Trophoblast cell (in vitro differentiated cells and primary cell): ENCODE measurements around the gene EFNA2.
"Not testable (repeated sequence)": the region's sequence is repeated elsewhere in the genome, so short reads cannot be mapped to it uniquely, and the experiment has no call there.

Source experiments
- DNase-seq, 2 donors: peaks; one replicate each; pipeline ENCODE4 v3.0.0-alpha.2; 2016
- H2AFZ ChIP-seq: 2 replicates; pipeline ENCODE4 v1.6.1; 2013; ENCODE audit warnings: low read length, moderate library complexity, mild to moderate bottlenecking; ENCODE audit not compliant: insufficient read depth, poor library complexity
- H2AK5ac ChIP-seq: 2 replicates; pipeline ENCODE4 v1.6.1; 2013; ENCODE audit warnings: mild to moderate bottlenecking, low read length
- H2BK120ac ChIP-seq: 2 replicates; pipeline ENCODE4 v1.6.1; 2013; ENCODE audit warnings: low read length, mild to moderate bottlenecking, moderate library complexity; ENCODE audit not compliant: insufficient read depth, poor library complexity
- H2BK12ac ChIP-seq: 2 replicates; pipeline ENCODE4 v1.6.1; 2013; ENCODE audit warnings: mild to moderate bottlenecking, low read length, moderate library complexity
- H2BK5ac ChIP-seq: 2 replicates; pipeline ENCODE4 v1.6.1; 2013; ENCODE audit warnings: low read length, low read depth, moderate library complexity, mild to moderate bottlenecking; ENCODE audit not compliant: poor library complexity
- H3K14ac ChIP-seq: 2 replicates; pipeline ENCODE4 v1.6.1; 2013; ENCODE audit warnings: mild to moderate bottlenecking, low read length
- H3K18ac ChIP-seq: 2 replicates; pipeline ENCODE4 v1.6.1; 2013; ENCODE audit warnings: mild to moderate bottlenecking, low read length
- H3K23ac ChIP-seq: 2 replicates; pipeline ENCODE4 v1.6.1; 2013; ENCODE audit warnings: low read length
- H3K27ac ChIP-seq: 2 replicates; pipeline ENCODE4 v1.5.1; 2013; ENCODE audit warnings: low read depth, mild to moderate bottlenecking, inconsistent platforms, low read length, moderate library complexity
- H3K27me3 ChIP-seq: 2 replicates; pipeline ENCODE4 v1.6.1; 2013; ENCODE audit warnings: inconsistent platforms, mild to moderate bottlenecking, low read length, moderate library complexity; ENCODE audit not compliant: insufficient read depth
- H3K36me3 ChIP-seq, 2 experiments: 1 replicate in 1 of 2; 2 replicates in 1 of 2; pipeline ENCODE4 v1.6.1; 2013; ENCODE audit warnings: low read length in 2 of 2, mild to moderate bottlenecking in 2 of 2, moderate library complexity in 1 of 2; ENCODE audit not compliant: insufficient read depth in 2 of 2, control insufficient read depth in 1 of 2
- H3K4ac ChIP-seq: 2 replicates; pipeline ENCODE4 v1.6.1; 2013; ENCODE audit warnings: low read depth, mild to moderate bottlenecking, low read length, moderate library complexity
- H3K4me1 ChIP-seq, 2 experiments: 1 replicate in 1 of 2; 2 replicates in 1 of 2; pipeline ENCODE4 v1.6.1; 2013; ENCODE audit warnings: low read length in 2 of 2, mild to moderate bottlenecking in 2 of 2, moderate library complexity in 1 of 2; ENCODE audit not compliant: insufficient read depth in 2 of 2, control insufficient read depth in 1 of 2
- H3K4me2 ChIP-seq: 2 replicates; pipeline ENCODE4 v1.6.1; 2013; ENCODE audit warnings: inconsistent platforms, mild to moderate bottlenecking, low read length, moderate library complexity
- H3K4me3 ChIP-seq: 2 replicates; pipeline ENCODE4 v1.5.1; 2013; ENCODE audit warnings: mild to moderate bottlenecking, low read depth, low read length, inconsistent platforms
- H3K79me1 ChIP-seq: one replicate; pipeline ENCODE4 v1.6.1; 2013; ENCODE audit warnings: low read length
- H3K79me2 ChIP-seq: 2 replicates; pipeline ENCODE4 v1.6.1; 2013; ENCODE audit warnings: low read length, mild to moderate bottlenecking; ENCODE audit not compliant: control insufficient read depth, insufficient read depth, poor library complexity
- H3K9ac ChIP-seq: 2 replicates; pipeline ENCODE4 v1.6.1; 2013; ENCODE audit warnings: mild to moderate bottlenecking, low read length
- H3K9me3 ChIP-seq: 2 replicates; pipeline ENCODE4 v1.6.1; 2013; ENCODE audit warnings: low read depth, mild to moderate bottlenecking, control low read depth, inconsistent platforms, low read length; ENCODE audit not compliant: insufficient read depth
- H4K12ac ChIP-seq: 2 replicates; pipeline ENCODE4 v1.6.1; 2013; ENCODE audit warnings: low read depth, mild to moderate bottlenecking, low read length, moderate library complexity
- H4K8ac ChIP-seq: 2 replicates; pipeline ENCODE4 v1.6.1; 2013; ENCODE audit warnings: low read depth, mild to moderate bottlenecking, low read length, moderate library complexity
- H4K91ac ChIP-seq: one replicate; pipeline ENCODE4 v1.6.1; 2013; ENCODE audit warnings: low read depth, mild to moderate bottlenecking, low read length, moderate library complexity
- WGBS: extraction: QIAGEN DNeasy Blood & Tissue Kit; methylation state at CpG from one replicate; pipeline ENCODE4 v1.1.7; 2013; ENCODE audit warnings: missing lambda C conversion rate; ENCODE audit not compliant: insufficient read length, insufficient coverage; ENCODE audit errors: extremely low coverage; 5-methylcytosine and 5-hydroxymethylcytosine counted together

The EFNA2 gene

DNA sequence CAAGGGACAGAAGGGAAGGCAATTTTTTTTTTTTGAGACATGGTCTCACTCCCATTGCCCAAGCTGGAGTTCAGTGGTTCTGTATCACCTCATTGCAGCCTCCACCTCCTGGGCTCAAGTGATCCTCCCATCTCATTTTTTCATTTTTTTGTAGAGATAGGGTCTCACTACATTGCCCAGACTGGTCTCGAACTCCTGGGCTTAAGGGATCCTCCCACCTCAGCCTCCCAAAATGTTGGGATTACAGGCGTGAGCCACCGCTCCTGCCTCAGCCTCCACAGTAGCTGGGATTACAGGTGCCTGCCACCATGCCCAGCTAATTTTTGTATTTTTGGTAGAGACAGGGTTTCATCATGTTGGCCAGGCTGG lies 34.6 kb downstream of the EFNA2 start:
- not testable (repeated sequence) for H3K18ac ChIP-seq, H2AFZ ChIP-seq, H3K4me3 ChIP-seq, H3K4ac ChIP-seq, H3K27me3 ChIP-seq, H2AK5ac ChIP-seq, H2BK12ac ChIP-seq, H3K9ac ChIP-seq, DNase-seq, H4K12ac ChIP-seq, H2BK120ac ChIP-seq, H3K27ac ChIP-seq, H3K14ac ChIP-seq, H3K23ac ChIP-seq, H3K79me2 ChIP-seq, H3K79me1 ChIP-seq, H4K8ac ChIP-seq, H3K4me2 ChIP-seq, H3K4me1 ChIP-seq, H4K91ac ChIP-seq, H3K36me3 ChIP-seq, H3K9me3 ChIP-seq, H2BK5ac ChIP-seq
- no CpG with 5 or more reads among the region's 3 CpGs for WGBS

DNA sequence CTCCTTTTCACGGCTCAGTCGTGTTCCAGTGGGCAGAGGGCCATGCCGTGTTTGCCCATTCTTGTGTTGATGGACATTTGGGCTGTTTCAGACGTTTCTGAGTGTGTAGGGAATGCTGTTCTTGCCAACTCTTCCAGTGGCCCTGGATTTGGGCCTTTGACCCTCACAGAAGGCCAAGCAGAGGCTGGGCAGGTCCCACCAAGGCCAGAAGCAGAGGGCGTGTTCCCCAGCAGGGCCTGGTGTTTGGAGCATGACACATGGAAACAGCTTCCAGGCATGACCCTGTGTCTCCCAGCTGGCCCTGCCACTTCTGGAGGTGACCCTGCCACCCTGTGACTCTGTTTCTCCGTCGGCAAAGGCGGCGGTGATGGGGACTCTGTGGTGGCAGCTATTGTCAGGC lies 35.9 kb downstream of the EFNA2 start:
- H3K79me1 ChIP-seq, result no peaks in the 10 kb centered on the region
- no CpG with 5 or more reads among the region's 9 CpGs for WGBS

DNA sequence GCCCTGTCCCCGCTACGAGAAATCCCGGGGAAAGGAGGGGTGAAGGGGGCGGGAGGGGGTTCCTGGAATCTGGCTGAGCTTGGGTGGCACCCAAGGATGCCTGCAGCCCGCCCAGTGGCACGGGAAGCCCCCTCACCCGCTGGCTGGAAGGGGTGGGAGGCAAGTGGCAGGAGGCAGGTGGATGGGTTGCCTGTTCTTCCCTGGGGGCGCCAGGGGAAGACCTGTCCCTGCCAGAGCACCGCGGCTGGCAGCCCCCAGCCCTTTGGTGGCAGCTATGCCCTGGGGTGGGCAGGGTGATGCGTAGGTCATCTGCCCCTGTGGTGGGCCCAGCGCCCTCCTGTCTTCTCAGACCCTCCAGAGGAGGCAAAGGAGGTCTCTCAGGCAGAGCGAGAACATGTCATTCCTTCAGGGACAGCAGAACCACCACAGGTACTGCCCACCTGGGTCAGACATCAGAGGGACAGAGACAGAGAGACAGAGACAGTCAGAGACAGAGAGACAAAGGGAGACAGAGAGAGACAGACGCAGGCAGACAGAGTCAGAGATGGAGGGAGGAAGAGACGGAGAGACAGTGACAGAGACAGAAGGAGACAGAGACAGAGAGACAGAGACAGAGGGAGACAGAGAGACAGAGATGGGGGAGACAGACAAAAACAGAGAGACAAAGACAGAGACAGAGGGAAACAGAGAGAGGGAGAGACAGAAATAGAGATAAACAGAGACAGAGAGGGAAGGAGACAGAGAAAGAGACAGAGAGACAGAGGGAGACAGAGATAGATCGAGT lies 36.7 kb downstream of the EFNA2 start:
- Histone ChIP-seq H3K9ac (no peak overlapping the region), H2BK120ac (no peak overlapping the region), H2BK12ac (no peak overlapping the region), H4K91ac (no peak overlapping the region), H3K27ac (no peak overlapping the region), H4K12ac (no peak overlapping the region), H3K4me3 (no peak overlapping the region), H3K36me3 (no peaks in the 10 kb centered on the region), H2BK5ac (no peak overlapping the region), H3K79me2 (no peaks in the 10 kb centered on the region), H3K14ac (no peak overlapping the region), H3K18ac (no peak overlapping the region), H3K23ac (no peak overlapping the region), H3K27me3 (no peaks in the 10 kb centered on the region), H3K4me2 (no peak overlapping the region), H3K9me3 (no peaks in the 10 kb centered on the region), H3K4ac (no peak overlapping the region), H4K8ac (no peak overlapping the region), H2AK5ac (no peak overlapping the region), H3K79me1 (no peaks in the 10 kb centered on the region), H2AFZ (no peak overlapping the region), H3K4me1 (no peaks in the 10 kb centered on the region)
- WGBS, result no CpG with 5 or more reads among the region's 16 CpGs
- no peak for DNase-seq

More for the DNA sequence above, 35.9 kb downstream of the EFNA2 start:
- Histone ChIP-seq H3K4me2 (no peak overlapping the region), H2AFZ (no peak overlapping the region), H3K27ac (no peak overlapping the region), H2AK5ac (no peak overlapping the region), H3K36me3 (no peaks in the 10 kb centered on the region), H3K79me2 (no peaks in the 10 kb centered on the region), H3K4ac (no peak overlapping the region), H3K23ac (no peak overlapping the region), H2BK12ac (no peak overlapping the region), H3K14ac (no peak overlapping the region), H2BK5ac (no peak overlapping the region), H3K4me3 (no peak overlapping the region), H3K27me3 (no peaks in the 10 kb centered on the region), H4K8ac (no peak overlapping the region), H3K18ac (no peak overlapping the region), H4K12ac (no peak overlapping the region), H3K9ac (no peak overlapping the region), H3K9me3 (no peaks in the 10 kb centered on the region), H3K4me1 (no peaks in the 10 kb centered on the region), H4K91ac (no peak overlapping the region), H2BK120ac (no peak overlapping the region)
- DNase-seq, result no peak

DNA sequence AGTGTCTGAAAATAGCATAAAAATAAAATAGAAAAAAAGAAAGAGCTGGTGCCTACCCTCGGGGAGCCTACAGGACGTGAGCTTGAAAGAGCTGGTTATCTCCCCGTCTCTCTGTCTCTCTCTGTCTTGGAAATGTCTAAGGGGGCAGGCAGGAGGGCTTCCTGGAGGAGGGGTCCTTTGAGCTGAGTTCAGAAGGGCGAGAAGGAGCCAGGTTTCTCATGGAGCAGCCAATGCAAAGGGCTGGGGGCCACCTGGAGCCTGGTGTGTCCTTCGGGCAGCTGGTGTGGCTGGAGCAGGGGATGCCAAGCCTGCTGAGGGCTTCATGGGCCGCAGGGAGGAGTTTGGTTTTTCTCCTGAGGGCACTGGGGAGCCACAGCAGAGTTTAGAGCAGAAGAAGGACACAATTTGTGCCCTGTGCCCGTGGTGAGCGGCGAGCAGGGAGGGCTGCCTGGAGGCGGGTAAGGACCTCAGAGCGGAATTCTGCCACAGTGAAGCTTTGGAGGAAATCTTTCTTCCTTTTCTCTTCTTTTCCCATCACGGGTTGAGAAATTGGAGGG lies 38.7 kb downstream of the EFNA2 start:
- Histone ChIP-seq H4K8ac (no peak overlapping the region), H3K4me2 (no peak overlapping the region), H2AFZ (no peak overlapping the region), H3K9me3 (no peaks in the 10 kb centered on the region), H3K18ac (no peak overlapping the region), H3K14ac (no peak overlapping the region), H3K4me3 (no peak overlapping the region), H4K91ac (no peak overlapping the region), H2BK5ac (no peak overlapping the region), H3K9ac (no peak overlapping the region), H3K27me3 (no peaks in the 10 kb centered on the region), H4K12ac (no peak overlapping the region), H3K23ac (no peak overlapping the region), H3K36me3 (no peaks in the 10 kb centered on the region), H3K4ac (no peak overlapping the region), H2BK120ac (no peak overlapping the region), H3K4me1 (no peaks in the 10 kb centered on the region), H3K27ac (no peak overlapping the region), H2AK5ac (no peak overlapping the region), H2BK12ac (no peak overlapping the region), H3K79me2 (no peaks in the 10 kb centered on the region), H3K79me1 (no peaks in the 10 kb centered on the region)
- DNase-seq, result no peak
- no CpG with 5 or more reads among the region's 12 CpGs for WGBS
